H1 (cell line): Measurements from ENCODE around the gene SYNGR4. TPM values are rescaled to one million over a fixed set of nuclear protein-coding genes. Genes with fewer than 3 reads are reported as not detected.
"Not testable (repeated sequence)": the region's sequence is repeated elsewhere in the genome, so short reads cannot be mapped to it uniquely, and the experiment has no call there.

Experiments used
- CTCF ChIA-PET: fragments of 300-600 bp; sonication (Branson Sonifier 250); formaldehyde crosslinking; loops from one replicate; lab custom pipeline; 2021; ENCODE audit not compliant: partially characterized antibody; lab: Charles Lee
- POLR2A ChIA-PET: fragments of 300-600 bp; sonication (Branson Sonifier 250); formaldehyde crosslinking; loops from one replicate; lab custom pipeline; 2021; ENCODE audit warnings: inconsistent platforms; ENCODE audit not compliant: partially characterized antibody; lab: Charles Lee
- DNase-seq, 2 experiments: peaks; one replicate each; pipeline versions ENCODE4 v3.0.0 to v3.0.0-alpha.2; 2010 to 2022; ENCODE audit warnings: low spot score in 2 of 2, low read depth in 1 of 2, mixed read lengths in 1 of 2
- FAIRE-seq: peaks from 2 replicates; lab custom pipeline; 2011; peaks lifted over from hg19 to GRCh38; lab: Jason Lieb, UNC
- H2AFZ ChIP-seq: 2 replicates; pipeline ENCODE4 v1.8.1; 2012; ENCODE audit warnings: low read length, inconsistent platforms
- H2AK5ac ChIP-seq: 2 replicates; pipeline ENCODE4 v1.6.1; 2013; ENCODE audit warnings: low read depth, low read length
- H2BK120ac ChIP-seq: replicated peaks from 2 replicates; pipeline ENCODE3; 2013; ENCODE audit warnings: low read depth, low read length, inconsistent platforms
- H2BK12ac ChIP-seq: 2 replicates; pipeline ENCODE4 v1.6.1; 2013; ENCODE audit warnings: low read depth, low read length
- H2BK15ac ChIP-seq: 2 replicates; pipeline ENCODE4 v1.6.1; 2013; ENCODE audit warnings: low read length
- H2BK20ac ChIP-seq: 2 replicates; pipeline ENCODE4 v1.6.1; 2013; ENCODE audit warnings: low read length
- H2BK5ac ChIP-seq: 2 replicates; pipeline ENCODE4 v1.6.1; 2013; ENCODE audit warnings: low read depth, low read length
- H3K14ac ChIP-seq: 2 replicates; pipeline ENCODE4 v1.6.1; 2013; ENCODE audit warnings: inconsistent platforms; ENCODE audit not compliant: insufficient read length
- H3K18ac ChIP-seq: 2 replicates; pipeline ENCODE4 v1.6.1; 2013; ENCODE audit warnings: low read length; ENCODE audit errors: extremely low read depth
- H3K23ac ChIP-seq: 2 replicates; pipeline ENCODE4 v1.6.1; 2013; ENCODE audit warnings: inconsistent platforms; ENCODE audit not compliant: insufficient read length
- H3K23me2 ChIP-seq: 2 replicates; pipeline ENCODE4 v1.6.1; 2013; ENCODE audit warnings: low read depth, low read length
- H3K27ac ChIP-seq: 2 replicates; pipeline ENCODE4 v1.6.1; 2011; ENCODE audit warnings: low read depth, low read length, inconsistent platforms
- H3K27me3 ChIP-seq, 4 experiments: replicated peaks in 1 of 4; 1 replicate in 1 of 4; 2 replicates in 3 of 4; pipeline versions ENCODE4 v1.6.1 to v1.8.1; 2011 to 2013; ENCODE audit warnings: low read length in 3 of 4, mild to moderate bottlenecking in 3 of 4, inconsistent platforms in 2 of 4, mixed read lengths in 2 of 4, moderate library complexity in 1 of 4; ENCODE audit not compliant: control insufficient read depth in 3 of 4, insufficient read depth in 3 of 4; ENCODE audit errors: extremely low read depth in 1 of 4
- H3K36me3 ChIP-seq, 4 experiments: 2 replicates each; pipeline versions ENCODE4 v1.6.1 to v1.8.1; 2011 to 2013; ENCODE audit warnings: mild to moderate bottlenecking in 4 of 4, low read length in 3 of 4, moderate library complexity in 2 of 4, control low read depth in 1 of 4, inconsistent platforms in 1 of 4; ENCODE audit not compliant: insufficient read depth in 4 of 4, control insufficient read depth in 2 of 4
- H3K4ac ChIP-seq: replicated peaks from 2 replicates; pipeline ENCODE3; 2013; ENCODE audit warnings: low read length, low read depth, mixed read lengths, inconsistent platforms; ENCODE audit not compliant: insufficient read length
- H3K4me1 ChIP-seq, 4 experiments: replicated peaks in 1 of 4; 1 replicate in 1 of 4; 2 replicates in 3 of 4; pipeline versions ENCODE4 v1.6.1 to v1.8.1; 2011 to 2013; ENCODE audit warnings: low read length in 3 of 4, inconsistent platforms in 2 of 4, mixed read lengths in 1 of 4; ENCODE audit not compliant: insufficient read depth in 4 of 4, control insufficient read depth in 3 of 4
- H3K4me2 ChIP-seq, 2 experiments: 2 replicates each; pipeline versions ENCODE4 v1.6.1 to v1.8.1; 2011 to 2013; ENCODE audit warnings: low read depth in 2 of 2, low read length in 2 of 2, control low read depth in 1 of 2, inconsistent platforms in 1 of 2, mild to moderate bottlenecking in 1 of 2; ENCODE audit not compliant: insufficient read depth in 1 of 2
- H3K4me3 ChIP-seq, 4 experiments: fragments of 200-600, 300-600 bp in 1 of 4; sonication (generic), shearing (Covaris generic), sonication (Bioruptor Twin) in 1 of 4; 2 replicates each; pipeline versions ENCODE4 v1.5.1 to v1.8.1; 2011 to 2016; ENCODE audit warnings: low read length in 4 of 4, low read depth in 3 of 4, control low read depth in 2 of 4, inconsistent platforms in 2 of 4, mild to moderate bottlenecking in 2 of 4, mixed read lengths in 1 of 4, moderate library complexity in 1 of 4; ENCODE audit not compliant: insufficient read depth in 2 of 4; ENCODE audit errors: extremely low read depth in 1 of 4
- H3K56ac ChIP-seq: replicated peaks from 2 replicates; pipeline ENCODE3; 2013; ENCODE audit warnings: low read depth, mild to moderate bottlenecking, mixed read lengths, low read length, inconsistent platforms; ENCODE audit not compliant: insufficient read length
- H3K79me1 ChIP-seq: 2 replicates; pipeline ENCODE4 v1.6.1; 2013; ENCODE audit warnings: low read depth, low read length, control low read depth
- H3K79me2 ChIP-seq, 2 experiments: 2 replicates each; pipeline versions ENCODE4 v1.6.1 to v1.8.1; 2012 to 2013; ENCODE audit warnings: low read length in 2 of 2, mild to moderate bottlenecking in 2 of 2, inconsistent platforms in 1 of 2; ENCODE audit not compliant: insufficient read depth in 2 of 2, control insufficient read depth in 1 of 2
- H3K9ac ChIP-seq, 4 experiments: replicated peaks in 1 of 4; 1 replicate in 1 of 4; 2 replicates in 3 of 4; pipeline versions ENCODE4 v1.6.1 to v1.8.1; 2011 to 2013; ENCODE audit warnings: low read depth in 3 of 4, low read length in 3 of 4, control low read depth in 2 of 4, mild to moderate bottlenecking in 2 of 4, moderate library complexity in 2 of 4, inconsistent platforms in 1 of 4; ENCODE audit errors: extremely low read depth in 1 of 4
- H3K9me3 ChIP-seq, 2 experiments: 2 replicates each; pipeline versions ENCODE4 v1.6.1 to v1.8.1; 2012 to 2013; ENCODE audit warnings: mild to moderate bottlenecking in 2 of 2, moderate library complexity in 2 of 2, control low read depth in 1 of 2, inconsistent platforms in 1 of 2, low read depth in 1 of 2, low read length in 1 of 2, mixed read lengths in 1 of 2; ENCODE audit not compliant: insufficient read depth in 2 of 2
- H4K20me1 ChIP-seq, 2 experiments: replicated peaks in 1 of 2; 2 replicates each; pipeline versions ENCODE3 to v1.8.1; 2011 to 2013; ENCODE audit warnings: inconsistent platforms in 2 of 2, low read length in 2 of 2, mild to moderate bottlenecking in 1 of 2; ENCODE audit not compliant: insufficient read depth in 2 of 2, control insufficient read depth in 1 of 2
- H4K5ac ChIP-seq: 2 replicates; pipeline ENCODE4 v1.6.1; 2013; ENCODE audit warnings: low read length, low read depth, mixed read lengths, inconsistent platforms; ENCODE audit not compliant: insufficient read length
- H4K8ac ChIP-seq: 2 replicates; pipeline ENCODE4 v1.8.0; 2013; ENCODE audit warnings: mild to moderate bottlenecking, moderate library complexity, low read length, inconsistent platforms; ENCODE audit not compliant: insufficient read depth; ENCODE audit errors: extremely low read depth
- H4K91ac ChIP-seq: replicated peaks from 2 replicates; pipeline ENCODE3; 2013; ENCODE audit warnings: low read length, mixed read lengths, inconsistent platforms; ENCODE audit not compliant: insufficient read length
- WGBS, 2 experiments: shearing (Covaris generic) in 1 of 2; methylation state at CpG; one replicate each; pipeline versions ENCODE4 v1.1.6 to v1.1.7; 2013 to 2015; ENCODE audit warnings: low lambda C conversion rate in 2 of 2, mixed read lengths in 2 of 2, inconsistent platforms in 1 of 2, low coverage in 1 of 2, missing lambda C conversion rate in 1 of 2; ENCODE audit not compliant: insufficient replicate concordance in 2 of 2, insufficient coverage in 1 of 2, insufficient read length in 1 of 2; ENCODE audit errors: extremely low coverage in 1 of 2, missing lambda C conversion rate in 1 of 2; 5-methylcytosine and 5-hydroxymethylcytosine counted together
- polyA plus RNA-seq, 7 experiments: library from polyadenylated mRNA; depleted of rRNA in 3 of 7; stranded (reverse) in 5 of 7; unstranded in 2 of 7; fragments of >200 nt in 5 of 7; fragments of 200-250 nt in 2 of 7; gene quantifications; 1 replicate in 5 of 7; 2 replicates in 1 of 7; 4 replicates in 1 of 7; pipeline versions ENCODE4 v1.2.1 to v1.2.3, GENCODE V29; 2011 to 2013; ENCODE audit warnings: missing spikeins in 2 of 7, mixed read lengths in 2 of 7
- total RNA-seq: library from RNA; stranded (reverse); fragmentation: NEBNext Ultra II Directional; extraction: Animal tissue kit (Norgen Biotek cat#: 25700); gene quantifications from 2 replicates; pipeline ENCODE4 v1.2.1, GENCODE V29; 2021

SYNGR4 gene
- total and polyA plus RNA-seq, 2 of the 8 experiments (the other 6 are each of a cell fraction or from before 2014, with no cell fraction given) = 0.41 TPM; not detected in 1

GRCh38 chr19:48371771-48372170 lies 7.6 kb downstream of the SYNGR4 start:
- H3K4ac ChIP-seq, H3K27ac ChIP-seq, H3K4me2 ChIP-seq, H2AK5ac ChIP-seq, H3K9me3 ChIP-seq, DNase-seq, H3K23ac ChIP-seq, H4K5ac ChIP-seq, H3K79me2 ChIP-seq, H4K8ac ChIP-seq, H2BK5ac ChIP-seq, H2BK120ac ChIP-seq, H4K20me1 ChIP-seq, H3K56ac ChIP-seq, H2AFZ ChIP-seq, H3K79me1 ChIP-seq, H3K27me3 ChIP-seq, H3K4me3 ChIP-seq, H2BK15ac ChIP-seq, H3K14ac ChIP-seq, H3K9ac ChIP-seq, H2BK12ac ChIP-seq, H3K4me1 ChIP-seq, H4K91ac ChIP-seq, H3K18ac ChIP-seq, FAIRE-seq, H3K23me2 ChIP-seq, H2BK20ac ChIP-seq, H3K36me3 ChIP-seq: not testable (repeated sequence)
- WGBS, 2 experiments = 89% methylated on average over 5 of the region's 5 CpGs; no CpG with 5 or more reads in 1 of the 2 experiments
- ChIA-PET CTCF (interaction anchor here (0.7 to 1.8 kb wide), 5 partner anchors 10 to 1092 kb away, joined by 3 to 9 read pairs (median 3); no protein-coding TSS in a partner anchor), POLR2A (interaction anchor here (1.1 to 1.8 kb wide), 4 partner anchors 9 to 247 kb away, joined by 3 to 9 read pairs (median 4); partner anchors contain the start of genes RPL18, SPHK2, SYNGR4 and TMEM143)
